Breast epithelium (tissue), 4 donors: Measurements from ENCODE around the gene HOOK2. TPM values are rescaled to one million over a fixed set of nuclear protein-coding genes. Genes with fewer than 3 reads are reported as not detected.
A peak's percentile ranks its signal among the peaks of the same experiment; 100 is the strongest.
"Not testable (repeated sequence)": the region's sequence is repeated elsewhere in the genome, so short reads cannot be mapped to it uniquely, and the experiment has no call there.

Experiments
- DNase-seq, 2 donors: peaks; one replicate each; pipeline ENCODE4 v3.0.0-alpha.2; 2019; ENCODE audit warnings: low spot score in 2 of 2
- H3K27ac ChIP-seq, 2 donors: fragments of 200-600 bp; sonication (generic) in 1 of 2; one replicate each; pipeline ENCODE4 v1.5.1; 2016 to 2019; ENCODE audit warnings: mild to moderate bottlenecking in 1 of 2
- H3K27me3 ChIP-seq, 2 donors: fragments of 200-600 bp; sonication (generic) in 1 of 2; one replicate each; pipeline versions ENCODE4 v1.5.1 to v1.6.0; 2017 to 2019; ENCODE audit warnings: control low read depth in 1 of 2, mild to moderate bottlenecking in 1 of 2
- H3K36me3 ChIP-seq: fragments of 200-600 bp; one replicate; pipeline ENCODE4 v1.5.1; 2019
- H3K4me1 ChIP-seq, 2 donors: fragments of 200-600 bp; sonication (generic); one replicate each; pipeline ENCODE4 v1.5.1; 2016 to 2019; ENCODE audit warnings: control low read depth in 1 of 2
- H3K4me3 ChIP-seq, 3 donors: fragments of 200-600 bp; sonication (generic); 1 replicate in 2 of 3; 2 replicates in 1 of 3; pipeline ENCODE4 v1.5.1; 2016 to 2019; ENCODE audit warnings: mild to moderate bottlenecking in 3 of 3, moderate library complexity in 2 of 3
- H3K9me3 ChIP-seq, 2 donors: fragments of 200-600 bp; sonication (generic) in 1 of 2; one replicate each; pipeline ENCODE4 v1.5.1; 2016 to 2019; ENCODE audit warnings: control low read depth in 1 of 2
- CTCF ChIP-seq, 3 donors: fragments of 450-650 bp; IDR thresholded peaks; one replicate each; pipeline ENCODE4 v1.5.1; 2016 to 2017; ENCODE audit warnings: antibody characterized with exemption in 3 of 3, mild to moderate bottlenecking in 3 of 3, moderate library complexity in 3 of 3
- POLR2A ChIP-seq: fragments of 450-650 bp; IDR thresholded peaks from one replicate; pipeline ENCODE4 v1.6.1; 2016; ENCODE audit warnings: antibody characterized with exemption, mild to moderate bottlenecking, moderate library complexity
- POLR2AphosphoS5 ChIP-seq, 3 donors: sonication (generic); formaldehyde crosslinking; IDR thresholded peaks; one replicate each; pipeline ENCODE4 v1.6.1; 2017; ENCODE audit warnings: antibody characterized with exemption in 3 of 3
- intact Hi-C: fragments of 100-400 bp; cut with DNase I; formaldehyde crosslinking; loops from one replicate; pipeline ENCODE4 v1.15.1; 2023; ENCODE audit warnings: low total_unique reads
- total RNA-seq, 3 donors: library from RNA; depleted of rRNA; stranded (reverse); fragments of >200 nt; gene quantifications; one replicate each; pipeline ENCODE4 v1.1.0, GENCODE V29; 2016

The HOOK2 gene
- total RNA-seq, 3 donors from 2014 or later, result 45.8 to 101 (median 98.6) TPM

GRCh38 chr19:12730064-12730463 is 45.3 kb downstream of the HOOK2 start:
- Histone ChIP-seq H3K4me1 (peaks cover 6 to 9% of the 10 kb centered on the region in 2 donors), H3K36me3 (peaks cover 9% of the 10 kb centered on the region), H3K9me3 (no peaks in the 10 kb centered on the region), H3K27me3 (no peaks in the 10 kb centered on the region), H3K27ac (no peak overlapping the region), H3K4me3 (no peak overlapping the region)
- no peak for DNase-seq
- TF ChIP-seq POLR2A (no peak), POLR2AphosphoS5 (IDR thresholded peaks at IDR 0.05) (no peak), CTCF (IDR thresholded peaks at IDR 0.05) (no peak)
- intact Hi-C loops, result no loop called here

GRCh38 chr19:12727745-12728433 is 47.5 kb downstream of the HOOK2 start:
- DNase-seq, result no peak
- Histone ChIP-seq H3K27ac (no peak overlapping the region), H3K36me3 (peaks cover 9% of the 10 kb centered on the region), H3K4me3 (no peak overlapping the region), H3K9me3 (no peaks in the 10 kb centered on the region), H3K27me3 (no peaks in the 10 kb centered on the region), H3K4me1 (peaks cover 1 to 6% of the 10 kb centered on the region in 2 donors)
- intact Hi-C loops, result no loop called here
- TF ChIP-seq POLR2A (no peak), POLR2AphosphoS5 (IDR thresholded peaks at IDR 0.05) (no peak), CTCF (IDR thresholded peaks at IDR 0.05) (no peak)

- Histone ChIP-seq H3K27me3 (no peaks in the 10 kb centered on the region), H3K9me3 (no peaks in the 10 kb centered on the region), H3K4me3 (no peak overlapping the region), H3K36me3 (peaks cover 9% of the 10 kb centered on the region), H3K4me1 (peaks cover 0 to 4% of the 10 kb centered on the region in 2 donors), H3K27ac (no peak overlapping the region)
- TF ChIP-seq CTCF (IDR thresholded peaks at IDR 0.05) (no peak), POLR2A (no peak), POLR2AphosphoS5 (IDR thresholded peaks at IDR 0.05) (no peak)
- intact Hi-C loops, result no loop called here
- no peak for DNase-seq
Observed at GRCh38 chr19:12726988-12727316, 48.4 kb downstream of the HOOK2 start.

GRCh38 chr19:12725612-12726011 is 49.7 kb downstream of the HOOK2 start:
- H3K36me3 ChIP-seq, DNase-seq, H3K9me3 ChIP-seq, H3K4me3 ChIP-seq, intact Hi-C loops, H3K4me1 ChIP-seq, H3K27me3 ChIP-seq, H3K27ac ChIP-seq: not testable (repeated sequence)

- Histone ChIP-seq H3K4me3 (peak within 1 kb of the TSS; percentile 77 to 97 (median 81)), H3K4me1 (peaks cover 0 to 4% of the 10 kb centered on the region in 2 donors), H3K27ac (peak within 1 kb of the TSS; percentile 86 to 95), H3K36me3 (no peaks in the 10 kb centered on the region), H3K9me3 (no peaks in the 10 kb centered on the region), H3K27me3 (no peaks in the 10 kb centered on the region)
- intact Hi-C loops, result no loop called here
- TF ChIP-seq CTCF (IDR thresholded peaks at IDR 0.05), result no peak
- TF ChIP-seq POLR2A, result no peak
- no peak for TF ChIP-seq POLR2AphosphoS5 (IDR thresholded peaks at IDR 0.05)
- DNase-seq, result no peak
Observed at GRCh38 chr19:12723641-12724426, 51.5 kb downstream of the HOOK2 start, which contains the start of gene TNPO2. TNPO2 (minus strand) TSS chr19:12723932; CDS start chr19:12720977, 2,955 bp downstream.
